ENCODE data around the gene TIGD6. TPM values are rescaled to one million over a fixed set of nuclear protein-coding genes. Genes with fewer than 3 reads are reported as not detected.

TIGD6 gene
- total RNA-seq, 2 donors from 2014 or later: 1.6 to 2.3 TPM

DNA sequence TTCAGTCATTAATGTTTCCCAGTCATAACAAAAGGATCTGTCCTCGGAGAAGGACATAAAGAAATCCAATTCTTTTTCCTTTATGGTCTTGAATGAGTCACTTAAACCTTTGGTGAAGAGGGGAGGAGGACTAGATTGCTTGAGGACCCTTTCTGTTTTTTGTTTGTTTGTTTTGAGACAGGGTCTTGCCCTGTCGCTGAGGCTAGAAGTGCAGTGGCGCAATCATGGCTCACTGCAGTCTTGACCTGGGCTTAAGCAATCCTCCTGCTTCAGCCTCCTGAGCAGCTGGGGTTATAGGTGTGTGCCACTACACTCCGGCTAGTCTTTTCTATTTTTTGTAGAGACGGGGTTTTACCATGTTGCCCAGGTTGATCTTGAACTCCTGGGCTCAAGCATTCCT, 12.3 kb downstream of the TIGD6 start:
- H3K36me3 ChIP-seq: no peaks in the 10 kb centered on the region
- TF ChIP-seq, protein P1, sequence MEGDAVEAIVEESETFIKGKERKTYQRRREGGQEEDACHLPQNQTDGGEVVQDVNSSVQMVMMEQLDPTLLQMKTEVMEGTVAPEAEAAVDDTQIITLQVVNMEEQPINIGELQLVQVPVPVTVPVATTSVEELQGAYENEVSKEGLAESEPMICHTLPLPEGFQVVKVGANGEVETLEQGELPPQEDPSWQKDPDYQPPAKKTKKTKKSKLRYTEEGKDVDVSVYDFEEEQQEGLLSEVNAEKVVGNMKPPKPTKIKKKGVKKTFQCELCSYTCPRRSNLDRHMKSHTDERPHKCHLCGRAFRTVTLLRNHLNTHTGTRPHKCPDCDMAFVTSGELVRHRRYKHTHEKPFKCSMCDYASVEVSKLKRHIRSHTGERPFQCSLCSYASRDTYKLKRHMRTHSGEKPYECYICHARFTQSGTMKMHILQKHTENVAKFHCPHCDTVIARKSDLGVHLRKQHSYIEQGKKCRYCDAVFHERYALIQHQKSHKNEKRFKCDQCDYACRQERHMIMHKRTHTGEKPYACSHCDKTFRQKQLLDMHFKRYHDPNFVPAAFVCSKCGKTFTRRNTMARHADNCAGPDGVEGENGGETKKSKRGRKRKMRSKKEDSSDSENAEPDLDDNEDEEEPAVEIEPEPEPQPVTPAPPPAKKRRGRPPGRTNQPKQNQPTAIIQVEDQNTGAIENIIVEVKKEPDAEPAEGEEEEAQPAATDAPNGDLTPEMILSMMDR (IDR thresholded peaks at IDR 0.05): no peak
- H3K27me3 ChIP-seq: no peaks in the 10 kb centered on the region
- no peaks in the 10 kb centered on the region for H3K9me3 ChIP-seq
- H3K4me3 ChIP-seq: no peak overlapping the region
- H3K27ac ChIP-seq: no peak overlapping the region
- peaks cover 0 to 4% of the 10 kb centered on the region in 2 donors for H3K4me1 ChIP-seq
- DNase-seq (ENCODE audit: low spot score): no peak

DNA sequence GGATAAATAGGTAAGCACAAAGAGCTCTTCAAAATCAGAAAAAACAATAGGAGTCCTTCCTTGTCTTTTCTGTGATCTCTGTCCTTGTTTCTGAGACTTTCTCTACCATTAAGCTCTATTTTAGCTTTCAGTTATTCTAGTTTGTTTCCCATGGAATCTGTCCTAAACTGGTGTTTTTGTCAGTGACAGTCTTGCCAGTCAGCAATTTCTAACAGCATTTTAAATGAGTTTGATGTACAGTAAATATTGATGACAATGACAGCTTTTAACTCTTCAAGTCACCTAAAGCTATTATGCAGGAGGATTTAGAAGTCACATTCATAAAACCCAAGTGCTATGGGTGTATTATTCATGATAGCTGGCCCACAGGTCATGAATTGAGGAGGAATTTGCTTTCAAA, 17.9 kb downstream of the TIGD6 start:
- H3K4me3 ChIP-seq: no peak overlapping the region
- no peaks in the 10 kb centered on the region for H3K4me1 ChIP-seq
- H3K27me3 ChIP-seq: no peaks in the 10 kb centered on the region
- H3K27ac ChIP-seq: no peak overlapping the region
- TF ChIP-seq, protein P1 (IDR thresholded peaks at IDR 0.05): no peak
- DNase-seq (ENCODE audit: low spot score): no peak
- peaks cover 23% of the 10 kb centered on the region for H3K36me3 ChIP-seq
- H3K9me3 ChIP-seq: no peaks in the 10 kb centered on the region

DNA sequence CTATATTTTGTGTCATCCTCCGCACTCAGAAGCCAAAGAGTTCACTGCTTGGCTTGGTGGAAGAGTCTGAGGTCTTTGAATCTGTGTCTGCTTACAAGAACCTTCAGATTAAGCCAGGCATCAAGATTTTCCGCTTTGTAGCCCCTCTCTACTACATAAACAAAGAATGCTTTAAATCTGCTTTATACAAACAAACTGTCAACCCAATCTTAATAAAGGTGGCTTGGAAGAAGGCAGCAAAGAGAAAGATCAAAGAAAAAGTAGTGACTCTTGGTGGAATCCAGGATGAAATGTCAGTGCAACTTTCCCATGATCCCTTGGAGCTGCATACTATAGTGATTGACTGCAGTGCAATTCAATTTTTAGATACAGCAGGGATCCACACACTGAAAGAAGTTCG, 19.2 kb downstream of the TIGD6 start:
- Histone ChIP-seq H3K9me3 (no peaks in the 10 kb centered on the region), H3K4me3 (no peak overlapping the region), H3K4me1 (no peaks in the 10 kb centered on the region), H3K36me3 (peaks cover 24% of the 10 kb centered on the region), H3K27me3 (no peaks in the 10 kb centered on the region), H3K27ac (no peak overlapping the region)
- TF ChIP-seq, protein P1 (IDR thresholded peaks at IDR 0.05): no peak
- no peak for DNase-seq (ENCODE audit: low spot score)

DNA sequence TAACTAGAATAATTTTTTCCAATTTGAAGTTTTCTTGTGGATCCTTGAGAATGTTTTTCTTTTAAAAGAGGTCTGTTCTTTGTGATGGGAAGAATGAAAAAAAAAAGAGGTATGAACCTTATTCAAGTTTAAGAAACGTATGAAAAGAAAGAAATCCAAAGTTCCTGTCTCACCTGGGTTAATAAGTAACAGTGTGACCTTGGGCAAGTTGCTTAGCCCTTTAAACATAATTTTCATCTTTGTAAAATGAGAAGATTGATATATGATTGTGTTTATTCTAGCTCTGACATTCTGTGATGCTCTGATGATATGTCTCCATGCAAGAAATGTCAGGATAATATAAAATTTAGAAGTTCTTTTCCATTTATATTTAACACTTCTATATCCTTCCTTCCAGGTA, 20.6 kb downstream of the TIGD6 start:
- no peaks in the 10 kb centered on the region for H3K27me3 ChIP-seq

DNA sequence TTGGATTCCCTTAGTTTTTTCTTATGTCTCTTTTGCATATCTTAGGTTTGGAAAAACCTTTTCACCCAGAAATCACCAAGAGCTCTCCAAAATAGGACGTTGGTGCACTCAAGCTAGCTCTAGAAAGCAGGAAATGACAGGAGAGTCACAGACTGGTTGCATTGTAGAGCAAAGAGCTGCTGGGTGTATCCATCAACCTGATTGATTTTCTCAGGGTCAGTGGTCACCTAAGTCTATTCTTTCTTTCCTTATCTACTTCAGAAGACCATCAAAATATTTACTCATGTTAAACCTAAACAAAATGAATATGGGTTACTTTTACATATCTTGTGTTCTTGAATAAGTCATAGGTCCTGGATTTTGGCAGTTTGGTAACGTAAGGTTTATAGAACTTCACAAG, 25.0 kb downstream of the TIGD6 start:
- Histone ChIP-seq H3K4me1 (no peaks in the 10 kb centered on the region), H3K9me3 (no peaks in the 10 kb centered on the region), H3K36me3 (peaks cover 18% of the 10 kb centered on the region), H3K27me3 (no peaks in the 10 kb centered on the region), H3K4me3 (no peak overlapping the region), H3K27ac (no peak overlapping the region)
- no peak for DNase-seq (ENCODE audit: low spot score)
- TF ChIP-seq, protein P1 (IDR thresholded peaks at IDR 0.05): no peak

More for the DNA sequence above, 20.6 kb downstream of the TIGD6 start:
- Histone ChIP-seq H3K27ac (no peak overlapping the region), H3K4me1 (no peaks in the 10 kb centered on the region), H3K9me3 (no peaks in the 10 kb centered on the region), H3K4me3 (no peak overlapping the region), H3K36me3 (peaks cover 24% of the 10 kb centered on the region)
- TF ChIP-seq, protein P1 (IDR thresholded peaks at IDR 0.05): no peak
- no peak for DNase-seq (ENCODE audit: low spot score)

DNA sequence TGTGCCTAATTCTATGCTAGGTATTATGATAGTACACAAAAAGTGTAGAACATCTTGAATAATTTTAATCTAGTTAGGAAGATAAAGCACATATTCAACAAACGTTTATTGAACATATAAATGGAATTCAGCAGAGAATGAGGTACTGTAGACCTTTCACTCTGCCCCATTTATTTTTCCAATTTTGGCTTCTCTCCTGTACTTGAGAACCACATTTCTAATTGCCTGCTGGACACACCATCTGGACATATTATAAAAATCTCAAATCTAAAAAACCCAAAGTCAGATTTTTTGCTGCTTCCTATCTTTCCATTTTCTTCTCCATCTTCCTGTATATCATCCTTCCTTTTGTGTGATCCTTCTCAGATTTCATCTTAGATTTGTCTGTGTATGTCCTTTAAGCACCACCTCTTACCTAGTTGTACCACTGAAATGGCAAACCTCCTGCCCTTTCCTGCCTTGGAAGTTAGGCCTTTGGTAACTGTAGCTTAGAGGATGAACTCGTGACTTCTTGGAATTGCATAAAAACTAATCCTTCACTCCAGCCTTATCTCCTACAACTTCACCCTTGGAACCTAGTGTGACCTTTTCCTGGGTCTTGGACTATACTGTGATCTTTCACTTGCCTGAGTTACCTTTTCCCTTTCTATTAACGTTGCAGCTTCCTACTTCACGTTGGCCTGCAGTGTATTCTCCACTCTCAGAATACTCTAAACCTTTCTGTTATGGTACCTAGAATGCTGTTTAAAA, 31.1 kb downstream of the TIGD6 start:
- no peaks in the 10 kb centered on the region for H3K4me1 ChIP-seq
- no peaks in the 10 kb centered on the region for H3K36me3 ChIP-seq
- no peaks in the 10 kb centered on the region for H3K9me3 ChIP-seq
- no peaks in the 10 kb centered on the region for H3K27me3 ChIP-seq
- TF ChIP-seq, protein P1 (IDR thresholded peaks at IDR 0.05): no peak
- H3K27ac ChIP-seq: no peak overlapping the region
- H3K4me3 ChIP-seq: no peak overlapping the region
- DNase-seq (ENCODE audit: low spot score): no peak
